Measurements from ENCODE around the gene PHACTR3. TPM values are rescaled to one million over a fixed set of nuclear protein-coding genes. Genes with fewer than 3 reads are reported as not detected.

Gene PHACTR3
- total and polyA plus RNA-seq, 2 of the 8 experiments (the other 6 are each of a cell fraction or from before 2014, with no cell fraction given), result 0.05 to 0.13 TPM

DNA sequence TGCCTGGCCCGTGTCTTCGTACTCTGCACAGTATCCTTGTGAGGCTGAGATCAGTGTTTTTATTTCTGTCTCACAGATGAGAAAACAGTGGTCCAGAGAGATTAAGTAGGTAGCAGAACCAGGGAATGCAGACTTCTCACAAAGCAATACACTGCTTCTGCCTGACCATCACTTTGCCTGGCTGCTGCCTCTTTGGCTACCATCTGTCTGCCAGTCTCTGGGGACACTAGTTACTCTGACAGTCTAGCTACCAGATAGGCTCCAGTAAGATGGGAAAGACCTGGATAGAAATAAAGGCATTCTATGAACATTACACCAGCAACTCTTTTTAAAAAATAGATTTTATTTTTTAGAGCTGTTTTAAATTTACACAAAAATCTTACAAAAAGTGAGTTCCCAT is 96.9 kb downstream of the PHACTR3 start:
- Histone ChIP-seq H3K27me3 (replicated peaks in 1 of 4; ENCODE audit: control insufficient read depth in 3 of 4, extremely low read depth in 1 of 4, insufficient read depth in 3 of 4, low read length in 3 of 4) (no peaks in the 10 kb centered on the region), H3K4me3 (ENCODE audit: extremely low read depth in 1 of 4, insufficient read depth in 2 of 4, low read depth in 3 of 4, low read length in 4 of 4) (no peak overlapping the region), H3K14ac (ENCODE audit: insufficient read length) (no peak overlapping the region), H2BK15ac (ENCODE audit: low read length) (no peak overlapping the region), H3K18ac (ENCODE audit: extremely low read depth, low read length) (no peak overlapping the region), H3K36me3 (ENCODE audit: control insufficient read depth in 2 of 4, insufficient read depth in 4 of 4, low read length in 3 of 4) (no peaks in the 10 kb centered on the region), H3K79me1 (ENCODE audit: low read depth, low read length) (no peaks in the 10 kb centered on the region), H3K27ac (ENCODE audit: low read depth, low read length) (no peak overlapping the region), H3K56ac (replicated peaks; ENCODE audit: insufficient read length, low read depth, low read length) (no peak overlapping the region), H4K91ac (replicated peaks; ENCODE audit: insufficient read length, low read length) (no peak overlapping the region), H2BK20ac (ENCODE audit: low read length) (no peak overlapping the region), H4K5ac (ENCODE audit: insufficient read length, low read depth, low read length) (no peak overlapping the region), H3K23me2 (ENCODE audit: low read depth, low read length) (no peaks in the 10 kb centered on the region), H2BK5ac (ENCODE audit: low read depth, low read length) (no peak overlapping the region), H3K4me1 (replicated peaks in 1 of 4; ENCODE audit: control insufficient read depth in 3 of 4, insufficient read depth in 4 of 4, low read length in 3 of 4) (no peaks in the 10 kb centered on the region), H4K20me1 (replicated peaks in 1 of 2; ENCODE audit: control insufficient read depth in 1 of 2, insufficient read depth in 2 of 2, low read length in 2 of 2) (no peaks in the 10 kb centered on the region), H3K4ac (replicated peaks; ENCODE audit: insufficient read length, low read depth, low read length) (no peak overlapping the region), H2AFZ (ENCODE audit: low read length) (no peak overlapping the region), H3K4me2 (ENCODE audit: insufficient read depth in 1 of 2, low read depth in 2 of 2, low read length in 2 of 2) (no peak overlapping the region), H2BK12ac (ENCODE audit: low read depth, low read length) (no peak overlapping the region), H3K9ac (replicated peaks in 1 of 4; ENCODE audit: extremely low read depth in 1 of 4, low read depth in 3 of 4, low read length in 3 of 4) (no peak overlapping the region), H3K79me2 (ENCODE audit: control insufficient read depth in 1 of 2, insufficient read depth in 2 of 2, low read length in 2 of 2) (no peaks in the 10 kb centered on the region), H2BK120ac (replicated peaks; ENCODE audit: low read depth, low read length) (no peak overlapping the region), H2AK5ac (ENCODE audit: low read depth, low read length) (no peak overlapping the region), H3K23ac (ENCODE audit: insufficient read length) (no peak overlapping the region), H3K9me3 (ENCODE audit: insufficient read depth in 2 of 2, low read depth in 1 of 2, low read length in 1 of 2) (peaks cover 74 to 87% of the 10 kb centered on the region in 2 experiments), H4K8ac (ENCODE audit: extremely low read depth, insufficient read depth, low read length) (no peak overlapping the region)
- WGBS, 2 experiments (ENCODE audit: extremely low coverage in 1 of 2, insufficient coverage in 1 of 2, insufficient read length in 1 of 2, insufficient replicate concordance in 2 of 2, low coverage in 1 of 2, low lambda C conversion rate in 2 of 2, missing lambda C conversion rate in 1 of 2), result 90% methylated on average over 2 of the region's 2 CpGs; no CpG with 5 or more reads in 1 of the 2 experiments
- POLR2A ChIA-PET (ENCODE audit: partially characterized antibody), result no interaction called here
- CTCF ChIA-PET (ENCODE audit: partially characterized antibody), result no interaction called here
- FAIRE-seq (no peak), DNase-seq (ENCODE audit: low read depth in 1 of 2, low spot score in 2 of 2) (no peak)
- TF ChIP-seq TEAD4 (IDR thresholded peaks at IDR 0.05; ENCODE audit: low read depth, low read length) (no peak), KDM4A (IDR thresholded peaks at IDR 0.05; ENCODE audit: low read depth, low read length, severe bottlenecking) (no peak), SRF (IDR thresholded peaks at IDR 0.05; ENCODE audit: low read depth, low read length) (no peak), CHD1 (IDR thresholded peaks at IDR 0.05; ENCODE audit: low read depth, low read length) (no peak), MAFK (IDR thresholded peaks at IDR 0.05; ENCODE audit: low read depth, low read length) (no peak), SIX5 (IDR thresholded peaks at IDR 0.05; ENCODE audit: low read depth, low read length) (no peak), KDM1A (IDR thresholded peaks at IDR 0.05; ENCODE audit: borderline replicate concordance, low read length) (no peak), RBBP5 (IDR thresholded peaks at IDR 0.05; ENCODE audit: borderline replicate concordance, low read depth, low read length) (no peak), RNF2 (IDR thresholded peaks at IDR 0.05; ENCODE audit: borderline replicate concordance, low read depth, low read length, missing control alignments, poor library complexity, severe bottlenecking) (no peak), TBP (IDR thresholded peaks at IDR 0.05; ENCODE audit: low read depth, low read length) (no peak), CREB1 (IDR thresholded peaks at IDR 0.05) (no peak), BCL11A (IDR thresholded peaks at IDR 0.05; ENCODE audit: low read depth in 2 of 2, low read length in 2 of 2) (no peak), CTBP2 (IDR thresholded peaks at IDR 0.05; ENCODE audit: borderline replicate concordance, insufficient read depth, insufficient read length, low read length) (no peak), NANOG (IDR thresholded peaks at IDR 0.05; ENCODE audit: insufficient read depth, low read depth, low read length, poor library complexity, severe bottlenecking) (no peak), CEBPB (IDR thresholded peaks at IDR 0.05; ENCODE audit: low read depth, low read length) (no peak), NRF1 (IDR thresholded peaks at IDR 0.05; ENCODE audit: low read depth, low read length) (no peak)
